Measurements from ENCODE around the gene SMARCC2. TPM values are rescaled to one million over a fixed set of nuclear protein-coding genes. Genes with fewer than 3 reads are reported as not detected.
"Not testable (repeated sequence)": the region's sequence is repeated elsewhere in the genome, so short reads cannot be mapped to it uniquely, and the experiment has no call there.

The SMARCC2 gene
- total RNA-seq, 1 donor from 2014 or later, result 136 TPM

GRCh38 chr12:56159482-56160192, 29.6 kb downstream of the SMARCC2 start:
- peaks cover 81% of the 10 kb centered on the region for H3K36me3 Mint-ChIP-seq (ENCODE audit: low read depth)
- DNase-seq (ENCODE audit: low spot score), result no peak
- H3K27ac Mint-ChIP-seq, result peak overlapping the region; percentile 91
- H3K4me3 Mint-ChIP-seq (ENCODE audit: low read depth), result peak overlapping the region; percentile 97
- no peaks in the 10 kb centered on the region for H3K27me3 Mint-ChIP-seq (ENCODE audit: low read depth)
- H3K4me1 Mint-ChIP-seq (ENCODE audit: low read depth), result peaks cover 44% of the 10 kb centered on the region
- H3K9me3 Mint-ChIP-seq, result no peaks in the 10 kb centered on the region
- intact Hi-C loops (cut with micrococcal nuclease), result loop anchor here (2.0 to 5.0 kb wide), 3 partner anchors 29 to 953 kb away; partner anchors contain the start of genes SMARCC2, STAT6 and ZC3H10

- Mint-ChIP-seq H3K27me3 (ENCODE audit: low read depth) (no peaks in the 10 kb centered on the region), H3K36me3 (ENCODE audit: low read depth) (peaks cover 75% of the 10 kb centered on the region), H3K9me3 (no peaks in the 10 kb centered on the region), H3K27ac (peak overlapping the region; percentile 91), H3K4me3 (ENCODE audit: low read depth) (peak overlapping the region; percentile 97), H3K4me1 (ENCODE audit: low read depth) (peaks cover 47% of the 10 kb centered on the region)
- no peak for DNase-seq (ENCODE audit: low spot score)
- intact Hi-C loops (cut with micrococcal nuclease), result loop anchor here (1.0 to 5.0 kb wide), 4 partner anchors 30 to 953 kb away; partner anchors contain the start of genes SMARCC2, STAT6 and ZC3H10
These were observed 30.3 kb downstream of the SMARCC2 start for GRCh38 chr12:56158926-56159461.

- intact Hi-C loops (cut with micrococcal nuclease), result loop anchor here (1.0 to 5.0 kb wide), 4 partner anchors 31 to 954 kb away; partner anchors contain the start of genes SMARCC2, STAT6 and ZC3H10
- DNase-seq (ENCODE audit: low spot score), result peak; percentile 92
- Mint-ChIP-seq H3K4me1 (ENCODE audit: low read depth) (peaks cover 54% of the 10 kb centered on the region), H3K27me3 (ENCODE audit: low read depth) (no peaks in the 10 kb centered on the region), H3K9me3 (no peaks in the 10 kb centered on the region), H3K4me3 (ENCODE audit: low read depth) (peak within 1 kb of the TSS; percentile 97), H3K27ac (peak within 1 kb of the TSS; percentile 91), H3K36me3 (ENCODE audit: low read depth) (peaks cover 68% of the 10 kb centered on the region)
These were observed 31.0 kb downstream of the SMARCC2 start, which contains the start of gene MYL6 for GRCh38 chr12:56158029-56158925. Gene MYL6, plus strand, starts transcription at chr12:56158359. Its CDS starts 43 bp downstream, at chr12:56158402.

- Mint-ChIP-seq H3K27me3 (ENCODE audit: low read depth) (no peaks in the 10 kb centered on the region), H3K4me1 (ENCODE audit: low read depth) (peaks cover 58% of the 10 kb centered on the region), H3K36me3 (ENCODE audit: low read depth) (peaks cover 60% of the 10 kb centered on the region), H3K27ac (peak overlapping the region; percentile 91), H3K9me3 (no peaks in the 10 kb centered on the region), H3K4me3 (ENCODE audit: low read depth) (peak overlapping the region; percentile 97)
- DNase-seq (ENCODE audit: low spot score), result peak; percentile 61
- intact Hi-C loops (cut with micrococcal nuclease), result loop anchor here (1.0 to 5.0 kb wide), 4 partner anchors 31 to 955 kb away; partner anchors contain the start of genes SMARCC2, STAT6 and ZC3H10
These were observed 31.9 kb downstream of the SMARCC2 start for GRCh38 chr12:56157201-56158028.

- H3K4me1 Mint-ChIP-seq (ENCODE audit: low read depth), result peaks cover 58% of the 10 kb centered on the region
- H3K36me3 Mint-ChIP-seq (ENCODE audit: low read depth), result peaks cover 52% of the 10 kb centered on the region
- intact Hi-C loops (cut with micrococcal nuclease), result loop anchor here (5.0 kb wide), 1 partner anchor 956 kb away; the partner anchor contains the start of gene STAT6
- DNase-seq (ENCODE audit: low spot score); H3K27me3 Mint-ChIP-seq (ENCODE audit: low read depth); H3K9me3 Mint-ChIP-seq: not testable (repeated sequence)
- H3K4me3 Mint-ChIP-seq (ENCODE audit: low read depth), result peak overlapping the region; percentile 97
- H3K27ac Mint-ChIP-seq, result peak overlapping the region; percentile 91
These were observed 32.7 kb downstream of the SMARCC2 start for GRCh38 chr12:56156464-56157200.

- Mint-ChIP-seq H3K27ac (peak overlapping the region; percentile 14), H3K4me1 (ENCODE audit: low read depth) (peaks cover 55% of the 10 kb centered on the region), H3K36me3 (ENCODE audit: low read depth) (peaks cover 39% of the 10 kb centered on the region), H3K27me3 (ENCODE audit: low read depth) (no peaks in the 10 kb centered on the region), H3K9me3 (no peaks in the 10 kb centered on the region), H3K4me3 (ENCODE audit: low read depth) (peak overlapping the region; percentile 55)
- intact Hi-C loops (cut with micrococcal nuclease), result loop anchor here (5.0 kb wide), 1 partner anchor 957 kb away; the partner anchor contains the start of gene STAT6
- DNase-seq (ENCODE audit: low spot score), result no peak
These were observed 33.9 kb downstream of the SMARCC2 start for GRCh38 chr12:56155256-56155845.

GRCh38 chr12:56154818-56155217, 34.5 kb downstream of the SMARCC2 start:
- Mint-ChIP-seq H3K4me3 (ENCODE audit: low read depth) (no peak overlapping the region), H3K27me3 (ENCODE audit: low read depth) (no peaks in the 10 kb centered on the region), H3K4me1 (ENCODE audit: low read depth) (peaks cover 54% of the 10 kb centered on the region), H3K27ac (peak overlapping the region; percentile 14), H3K9me3 (no peaks in the 10 kb centered on the region), H3K36me3 (ENCODE audit: low read depth) (peaks cover 34% of the 10 kb centered on the region)
- intact Hi-C loops (cut with micrococcal nuclease), result loop anchor here (5.0 kb wide), 2 partner anchors 67 to 957 kb away; partner anchors contain the start of genes NABP2, RNF41 and STAT6
- no peak for DNase-seq (ENCODE audit: low spot score)

GRCh38 chr12:56154246-56154771, 35.0 kb downstream of the SMARCC2 start:
- peaks cover 29% of the 10 kb centered on the region for H3K36me3 Mint-ChIP-seq (ENCODE audit: low read depth)
- H3K4me1 Mint-ChIP-seq (ENCODE audit: low read depth), result peaks cover 50% of the 10 kb centered on the region
- H3K4me3 Mint-ChIP-seq (ENCODE audit: low read depth), result no peak overlapping the region
- H3K9me3 Mint-ChIP-seq, result no peaks in the 10 kb centered on the region
- no peaks in the 10 kb centered on the region for H3K27me3 Mint-ChIP-seq (ENCODE audit: low read depth)
- peak overlapping the region; percentile 35 for H3K27ac Mint-ChIP-seq
- intact Hi-C loops (cut with micrococcal nuclease), result loop anchor here (5.0 kb wide), 1 partner anchor 68 kb away; the partner anchor contains the start of genes NABP2 and RNF41
- no peak for DNase-seq (ENCODE audit: low spot score)

- H3K36me3 Mint-ChIP-seq (ENCODE audit: low read depth), result peaks cover 23% of the 10 kb centered on the region
- H3K27me3 Mint-ChIP-seq (ENCODE audit: low read depth), result no peaks in the 10 kb centered on the region
- no peak overlapping the region for H3K27ac Mint-ChIP-seq
- DNase-seq (ENCODE audit: low spot score), result no peak
- intact Hi-C loops (cut with micrococcal nuclease), result loop anchor here (2.0 to 5.0 kb wide), 2 partner anchors 39 to 69 kb away; partner anchors contain the start of genes NABP2 and RNF41
- H3K4me1 Mint-ChIP-seq (ENCODE audit: low read depth), result peaks cover 44% of the 10 kb centered on the region
- no peaks in the 10 kb centered on the region for H3K9me3 Mint-ChIP-seq
- peak overlapping the region; percentile 95 for H3K4me3 Mint-ChIP-seq (ENCODE audit: low read depth)
These were observed 35.6 kb downstream of the SMARCC2 start for GRCh38 chr12:56153678-56154065.

- Mint-ChIP-seq H3K4me3 (ENCODE audit: low read depth) (peak overlapping the region; percentile 95), H3K9me3 (no peaks in the 10 kb centered on the region), H3K27ac (peak overlapping the region; percentile 98), H3K27me3 (ENCODE audit: low read depth) (no peaks in the 10 kb centered on the region), H3K4me1 (ENCODE audit: low read depth) (peaks cover 44% of the 10 kb centered on the region), H3K36me3 (ENCODE audit: low read depth) (peaks cover 16% of the 10 kb centered on the region)
- intact Hi-C loops (cut with micrococcal nuclease), result loop anchor here (1.0 to 5.0 kb wide), 4 partner anchors 27 to 69 kb away; partner anchors contain the start of genes NABP2, RNF41 and ZC3H10
- no peak for DNase-seq (ENCODE audit: low spot score)
These were observed 36.3 kb downstream of the SMARCC2 start for GRCh38 chr12:56152756-56153677.
